Fibroblast of upper back skin (primary cell): Measurements from ENCODE around the gene AGPAT4.
"Not testable (repeated sequence)": the region's sequence is repeated elsewhere in the genome, so short reads cannot be mapped to it uniquely, and the experiment has no call there.

Source experiments
- DNase-seq: peaks from one replicate; pipeline ENCODE4 v3.0.0-alpha.2; 2013

The AGPAT4 gene

DNA sequence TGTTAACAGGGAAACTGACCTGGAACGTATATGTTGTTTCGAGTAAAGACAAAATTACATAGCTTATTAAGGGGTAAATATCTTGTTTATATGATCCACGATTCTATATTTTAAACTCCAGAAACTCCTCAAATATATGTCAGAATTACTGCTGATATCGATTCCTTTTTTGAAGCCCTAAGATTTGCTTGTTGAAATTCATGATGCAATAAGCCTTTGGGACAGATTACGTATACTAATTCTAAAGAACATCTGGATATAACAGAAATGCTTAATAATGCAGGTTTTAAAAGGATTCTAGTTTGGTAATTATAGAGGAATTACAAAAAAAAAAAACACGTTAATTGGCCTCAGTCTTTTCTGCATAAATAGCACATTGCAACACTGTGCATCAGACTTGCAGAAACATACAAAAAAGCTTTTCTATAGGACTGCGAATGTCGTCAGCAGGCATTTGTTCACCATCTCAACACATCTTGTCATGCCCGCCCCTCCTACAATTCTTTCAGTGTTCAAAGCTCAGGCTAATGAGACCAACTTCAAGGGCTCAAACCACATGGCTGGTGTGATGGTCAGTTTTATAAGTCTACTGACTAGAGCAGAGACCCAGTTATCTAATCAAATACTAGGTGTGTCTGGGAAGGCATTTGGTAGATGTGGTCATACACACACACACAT, 74.9 kb downstream of the AGPAT4 start:
- DNase-seq, result no peak

DNA sequence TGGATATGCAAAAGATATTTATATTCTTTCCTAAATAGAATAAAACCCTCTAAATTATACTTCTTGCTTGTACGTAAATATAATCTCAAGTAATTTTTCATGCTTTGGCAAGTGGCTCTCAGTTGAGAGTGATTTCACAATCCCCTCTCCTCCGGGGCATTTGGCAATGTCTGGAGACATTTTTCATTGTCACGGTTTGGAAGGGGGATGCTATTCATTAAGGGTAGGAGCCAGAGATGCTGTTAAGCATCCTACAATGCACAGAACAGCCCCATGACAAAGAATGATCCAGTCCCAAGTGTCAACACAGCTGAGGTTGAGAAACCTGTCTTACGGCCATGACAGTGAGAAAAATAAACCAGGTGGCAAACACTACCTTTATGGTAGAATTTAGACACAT, 75.7 kb downstream of the AGPAT4 start:
- DNase-seq, result peak; percentile 51

DNA sequence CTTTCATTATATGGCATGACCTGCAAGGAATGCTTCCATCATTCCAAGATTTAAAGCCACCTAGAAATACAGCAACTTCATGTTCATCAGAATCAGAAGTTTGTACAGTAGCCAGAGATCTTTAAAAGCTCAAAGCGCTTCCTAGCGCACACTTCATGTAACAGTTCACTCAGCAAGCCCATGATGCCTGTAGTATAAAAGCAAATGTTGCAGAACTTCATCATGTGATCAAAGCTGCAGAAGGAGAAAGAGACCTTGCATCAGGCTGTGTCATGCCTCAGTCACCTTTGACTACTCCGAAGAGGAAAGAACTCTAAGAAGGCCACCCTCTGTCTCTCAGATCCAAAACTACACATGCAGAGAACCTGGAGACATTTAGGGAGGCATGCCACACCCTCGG, 78.5 kb downstream of the AGPAT4 start:
- DNase-seq, result no peak

DNA sequence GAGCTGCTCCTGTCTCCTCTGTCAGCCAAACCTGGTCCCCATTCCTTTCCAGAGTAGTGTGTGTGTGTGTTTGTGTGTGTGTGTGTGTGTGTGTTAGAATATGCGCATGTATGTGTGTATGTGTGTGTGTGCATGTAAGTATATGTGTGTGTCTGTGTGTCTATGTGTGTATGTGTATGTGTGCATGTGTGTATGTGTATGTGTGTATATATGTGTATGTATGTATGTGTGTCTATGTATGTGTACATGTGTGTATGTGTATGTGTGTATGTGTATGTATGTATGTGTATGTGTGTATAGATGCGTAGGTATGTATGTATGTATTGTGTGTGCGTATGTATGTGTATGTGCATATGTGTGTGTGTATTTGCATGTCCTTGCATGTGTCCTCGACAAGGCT, 79.5 kb downstream of the AGPAT4 start:
- no peak for DNase-seq

GRCh38 chr6:161192636-161193411, 81.0 kb downstream of the AGPAT4 start:
- DNase-seq, result no peak

DNA sequence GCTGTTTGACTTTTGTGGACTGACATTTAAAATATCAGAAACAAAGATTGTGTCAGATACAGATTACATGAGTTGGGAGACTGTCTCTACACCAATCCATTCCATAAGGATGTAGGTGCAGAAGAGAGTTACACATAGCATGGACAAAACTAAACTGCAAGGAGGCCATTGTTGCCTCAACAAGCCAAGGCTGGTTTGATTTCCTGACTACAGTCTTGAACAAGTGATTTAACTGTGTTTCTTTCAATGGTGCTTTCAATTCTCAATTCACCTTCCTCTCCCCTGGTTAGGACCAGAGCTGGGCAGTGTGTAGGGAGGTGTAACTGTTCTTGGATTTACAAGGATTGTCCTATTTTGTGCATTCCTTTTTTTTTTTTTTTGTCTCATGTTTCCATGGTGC, 82.2 kb downstream of the AGPAT4 start:
- no peak for DNase-seq

- no peak for DNase-seq
These were observed 82.9 kb downstream of the AGPAT4 start for GRCh38 chr6:161191007-161191406.

DNA sequence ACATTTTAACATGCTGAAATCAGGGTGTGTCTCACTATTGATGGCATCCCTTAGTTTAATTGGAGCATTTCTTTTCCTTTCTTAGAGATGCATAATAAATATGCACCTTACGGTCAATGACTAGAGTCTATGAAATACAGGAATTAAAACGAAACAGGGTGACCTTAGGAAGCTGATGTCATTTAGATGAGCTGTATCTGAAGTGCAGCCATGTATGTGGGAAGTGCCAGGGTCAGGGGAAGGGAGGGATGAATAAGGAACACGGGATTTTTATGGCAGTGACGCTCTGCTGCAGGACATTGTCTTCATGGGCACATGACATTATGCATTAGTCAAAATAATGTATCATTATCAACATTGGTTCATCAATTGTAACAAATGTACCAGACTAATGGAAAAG, 84.0 kb downstream of the AGPAT4 start:
- DNase-seq, result no peak

DNA sequence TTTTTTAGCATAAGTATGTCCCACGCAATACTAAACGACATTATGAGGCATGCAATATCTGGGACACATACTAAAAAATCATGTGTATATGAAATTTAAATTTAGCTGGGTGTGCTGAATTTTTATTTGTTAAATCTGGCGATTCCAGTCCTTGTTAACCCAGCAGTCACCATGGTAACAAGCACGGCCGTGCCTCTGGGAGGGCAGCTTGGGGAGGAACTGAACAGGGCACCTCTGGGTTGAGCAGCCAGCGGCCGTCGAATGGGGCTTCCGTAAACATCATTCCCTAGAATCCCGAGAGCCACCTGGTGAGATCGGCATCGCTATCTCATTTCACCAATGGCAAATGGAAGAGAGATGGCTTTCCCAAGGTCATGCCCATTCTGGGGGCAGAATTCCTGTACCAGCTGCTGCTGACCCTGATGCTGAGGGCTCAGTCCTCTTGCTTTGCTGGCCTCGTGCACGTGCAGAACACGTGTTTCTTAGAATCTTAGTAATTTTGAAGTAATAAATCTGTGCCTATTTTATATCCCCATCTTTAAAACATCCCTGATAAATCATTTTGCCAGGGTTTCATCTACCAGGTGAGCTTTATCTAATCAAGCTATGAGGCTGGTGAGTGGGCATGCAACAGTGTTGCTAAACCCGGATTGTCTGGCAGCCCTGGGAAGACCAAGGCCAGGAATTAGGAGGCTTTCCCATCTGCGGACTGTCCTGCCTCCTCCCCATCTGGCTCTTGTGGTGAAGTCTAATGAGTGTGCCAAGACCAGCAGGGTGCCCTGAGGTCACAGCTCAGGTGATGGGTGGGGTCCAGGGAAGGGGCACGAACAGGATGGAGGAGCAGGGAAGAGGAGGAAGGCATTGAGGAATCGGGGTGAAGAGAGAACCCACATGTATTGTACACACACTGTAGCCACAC, 85.1 kb downstream of the AGPAT4 start:
- DNase-seq, result no peak

DNA sequence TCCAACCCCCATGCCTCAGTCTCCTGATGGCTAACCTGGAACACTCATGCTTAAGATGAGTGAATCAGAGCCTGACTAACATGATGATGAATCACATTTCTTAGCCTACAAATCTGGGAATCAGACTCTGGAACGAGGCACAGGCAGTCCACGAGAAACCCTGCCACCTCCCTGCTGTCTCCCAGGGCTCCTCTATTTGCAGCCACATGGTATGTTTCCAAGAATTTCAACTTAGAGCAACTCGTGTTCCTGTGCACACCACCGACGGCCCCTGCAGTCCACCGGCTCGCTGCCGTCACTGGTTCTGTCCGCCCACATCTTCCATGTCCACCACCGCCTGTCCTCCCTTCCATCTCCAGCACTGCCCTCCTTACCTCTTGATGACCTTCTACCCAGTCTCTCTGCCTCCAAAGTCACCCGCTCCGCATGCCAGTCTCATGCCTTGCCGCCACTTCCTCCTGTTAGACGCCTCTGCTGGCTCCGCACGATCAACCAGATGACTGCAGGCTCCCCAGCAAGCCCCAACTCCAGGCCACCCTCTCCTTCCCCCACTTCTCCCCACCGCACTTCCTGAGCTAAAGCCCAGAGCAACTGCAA, 87.6 kb downstream of the AGPAT4 start:
- DNase-seq, result peak; percentile 90

DNA sequence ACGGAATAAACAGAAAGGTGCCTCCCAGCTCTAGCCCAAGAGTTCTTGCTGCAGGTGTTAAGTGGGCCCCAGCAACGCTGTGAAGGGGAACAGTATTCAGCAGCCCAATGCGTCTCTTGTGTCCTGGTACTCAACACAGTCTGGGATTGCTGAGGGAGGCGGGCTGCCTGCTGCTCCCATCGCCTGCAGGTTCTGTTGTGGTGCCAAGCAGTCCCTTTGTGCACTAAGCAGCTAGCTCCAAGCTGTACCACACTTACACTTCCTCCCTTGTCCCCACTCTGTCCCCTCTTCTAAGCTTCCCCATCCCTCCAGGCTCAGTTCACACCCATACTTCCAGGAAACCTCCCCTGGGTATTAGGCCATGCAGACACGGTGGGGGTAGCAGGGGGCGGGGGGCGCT, 92.7 kb downstream of the AGPAT4 start:
- DNase-seq, result no peak

- not testable (repeated sequence) for DNase-seq
These were observed 95.7 kb downstream of the AGPAT4 start for GRCh38 chr6:161178155-161178554.

DNA sequence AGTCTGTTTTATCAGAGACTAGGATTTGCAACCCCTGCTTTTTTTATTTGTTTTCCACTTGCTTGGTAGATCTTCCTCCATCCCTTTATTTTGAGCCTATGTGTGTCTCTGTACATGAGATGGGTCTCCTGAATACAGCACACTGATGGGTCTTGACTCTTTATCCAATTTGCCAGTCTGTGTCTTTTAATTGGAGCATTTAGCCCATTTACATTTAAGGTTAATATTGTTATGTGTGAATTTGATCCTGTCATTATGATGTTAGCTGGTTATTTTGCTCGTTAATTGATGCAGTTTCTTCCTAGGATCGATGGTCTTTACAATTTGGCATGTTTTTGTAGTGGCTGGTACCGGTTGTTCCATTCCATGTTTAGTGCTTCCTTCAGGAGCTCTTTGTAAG, 97.4 kb downstream of the AGPAT4 start:
- DNase-seq, result not testable (repeated sequence)

DNA sequence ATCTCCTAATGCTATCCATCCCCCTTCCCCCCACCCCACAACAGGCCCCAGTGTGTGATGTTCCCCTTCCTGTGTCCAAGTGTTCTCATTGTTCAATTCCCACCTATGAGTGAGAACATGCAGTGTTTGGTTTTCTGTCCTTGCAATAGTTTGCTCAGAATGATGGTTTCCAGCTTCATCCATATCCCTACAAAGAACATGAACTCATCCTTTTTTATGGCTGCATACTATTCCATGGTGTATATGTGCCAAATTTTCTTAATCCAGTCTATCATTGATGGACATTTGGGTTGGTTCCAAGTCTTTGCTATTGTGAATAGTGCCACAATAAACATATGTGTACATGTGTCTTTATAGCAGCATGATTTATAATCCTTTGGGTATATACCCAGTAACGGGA, 101.1 kb downstream of the AGPAT4 start:
- not testable (repeated sequence) for DNase-seq

DNA sequence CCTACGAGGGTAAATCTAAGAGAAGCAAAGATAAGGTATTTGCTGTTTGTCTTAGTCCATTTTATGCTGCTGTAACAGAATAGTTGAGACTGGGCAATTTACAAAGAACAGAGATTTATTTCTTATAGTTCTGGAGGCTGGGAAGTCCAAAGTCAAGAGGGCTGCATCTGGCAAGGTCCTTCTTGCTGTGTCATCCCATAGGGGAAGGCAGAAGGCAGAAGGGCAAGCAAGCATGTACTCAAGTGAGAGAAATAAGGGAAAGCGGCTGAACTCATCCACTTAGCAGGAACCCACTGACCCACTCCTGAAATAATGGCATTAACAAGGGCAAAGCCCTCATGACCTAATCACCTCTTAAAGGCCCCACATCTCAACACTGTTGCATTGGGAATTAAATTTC, 102.7 kb downstream of the AGPAT4 start:
- DNase-seq, result no peak

DNA sequence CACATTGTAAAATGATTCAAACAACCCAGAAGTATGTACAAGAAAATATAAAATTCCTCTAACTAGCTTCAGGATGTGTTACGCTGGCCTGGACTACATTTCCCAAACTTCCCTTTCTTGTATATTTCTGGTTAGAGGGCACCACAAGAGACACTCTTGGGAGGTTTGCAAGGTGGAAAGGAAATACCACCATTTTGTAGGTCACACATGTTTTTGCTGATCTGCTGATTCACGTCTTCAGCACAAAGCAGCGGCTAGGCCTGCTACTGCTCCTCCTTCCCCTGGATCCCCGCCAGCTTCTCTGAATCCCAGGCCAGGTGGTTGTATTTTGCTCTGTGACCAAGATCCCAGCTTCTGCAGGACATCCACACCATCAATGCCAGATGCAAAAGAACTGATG, 104.2 kb downstream of the AGPAT4 start:
- peak; percentile 92 for DNase-seq

GRCh38 chr6:161169035-161169434, 104.8 kb downstream of the AGPAT4 start:
- DNase-seq, result peak; percentile 37

DNA sequence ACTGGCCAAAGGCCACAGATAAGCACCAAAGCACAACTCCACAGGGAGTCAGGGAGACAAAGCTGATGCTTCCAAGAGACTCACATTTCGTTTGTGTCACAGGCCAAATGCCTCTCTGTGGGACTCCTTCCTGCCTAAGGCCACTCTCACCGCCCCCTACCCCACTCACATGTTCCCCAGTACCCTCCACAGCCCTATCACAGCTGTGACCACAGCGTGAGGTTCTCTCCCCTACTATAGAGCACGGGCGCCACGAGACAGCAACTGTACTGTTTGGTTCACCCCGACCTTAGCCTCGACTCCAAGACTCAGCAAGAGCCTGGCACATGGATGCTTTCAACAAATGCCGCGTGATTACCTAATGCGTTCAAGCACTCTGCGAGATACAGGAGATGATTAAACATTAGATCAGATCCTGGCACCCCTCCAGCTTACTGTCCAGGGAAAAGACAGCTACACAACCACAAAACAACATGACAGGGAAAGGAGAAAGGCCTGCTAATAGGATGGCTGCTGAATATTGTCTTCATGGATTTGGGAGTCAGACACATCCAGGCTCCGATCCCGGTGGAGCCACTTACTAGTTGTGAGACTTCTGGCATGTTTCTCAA, 105.5 kb downstream of the AGPAT4 start:
- peak; percentile 98 for DNase-seq

DNA sequence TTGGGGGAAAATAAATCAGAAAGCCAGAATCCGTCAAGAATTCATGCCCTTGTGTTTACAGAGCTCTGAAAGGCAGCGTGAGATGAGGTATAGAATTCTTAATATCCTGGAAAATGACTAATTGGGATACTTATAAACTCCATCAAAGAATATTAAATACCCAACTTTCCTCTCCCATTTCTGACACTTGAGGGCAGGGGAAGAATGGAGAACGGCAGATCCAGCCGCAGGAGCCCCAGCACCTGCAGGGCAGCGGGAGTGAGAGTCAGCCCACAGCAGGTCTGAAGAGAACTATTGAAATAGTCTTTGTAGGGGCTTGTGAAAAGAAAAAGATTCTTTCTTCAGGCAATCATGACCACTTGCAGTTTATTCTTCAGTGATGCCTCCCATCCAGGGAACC, 107.2 kb downstream of the AGPAT4 start:
- DNase-seq, result no peak

DNA sequence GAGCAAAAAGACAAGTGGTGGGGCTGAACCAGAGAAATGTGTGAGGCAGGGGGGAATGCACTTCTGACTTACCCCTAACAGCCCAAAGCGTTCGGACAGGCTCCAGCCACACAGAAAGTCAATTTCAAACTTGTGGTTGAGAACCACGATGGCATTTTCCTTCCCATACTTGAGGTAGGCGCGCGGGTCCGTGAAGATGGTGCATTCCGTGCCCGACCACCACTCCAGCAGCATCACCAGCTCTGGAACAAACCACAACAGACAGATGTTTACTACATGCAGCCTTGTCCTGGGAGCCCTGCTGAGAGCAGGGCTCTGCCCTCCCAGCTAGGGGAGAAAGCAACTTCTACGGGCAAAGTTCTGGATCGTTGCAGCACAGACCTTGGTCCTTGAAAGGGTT, 107.7 kb downstream of the AGPAT4 start:
- no peak for DNase-seq

GRCh38 chr6:161164182-161164625, 109.7 kb downstream of the AGPAT4 start:
- DNase-seq, result no peak

GRCh38 chr6:161163466-161164181, 110.2 kb downstream of the AGPAT4 start:
- DNase-seq, result no peak
